Naive thymus-derived CD8-positive, alpha-beta T cell (primary cell): ENCODE results near the gene TNS1. TPM values are rescaled to one million over a fixed set of nuclear protein-coding genes. Genes with fewer than 3 reads are reported as not detected.

Experiments used
- ATAC-seq, 2 donors: fragments of 150-1000 bp; cut with Tn5 transposase in 1 of 2; sonication (Bioruptor Pico), chemical (Tn5 transposase) in 1 of 2; 1 replicate in 1 of 2; 2 replicates in 1 of 2; pipeline ENCODE4 v1.10.0; 2021; ENCODE audit warnings: mild to moderate bottlenecking in 2 of 2, moderate library complexity in 2 of 2
- POLR2A ChIA-PET: fragments of 350-600 bp; sonication (Branson Sonifier 250); formaldehyde crosslinking; loops from one replicate; lab custom pipeline; 2021; ENCODE audit warnings: antibody characterized with exemption; lab: Charles Lee
- DNase-seq, 10 donors: peaks; one replicate each; pipeline versions ENCODE4 v3.0.0 to v3.0.0-alpha.2; 2020 to 2022
- H3K27ac Mint-ChIP-seq, 10 donors: one replicate each; pipeline ENCODE4 v1.8.0; 2020 to 2022; ENCODE audit warnings: mild to moderate bottlenecking in 10 of 10, mixed read lengths in 10 of 10, moderate library complexity in 4 of 10, inconsistent platforms in 1 of 10
- H3K27me3 Mint-ChIP-seq, 5 donors: one replicate each; pipeline ENCODE4 v1.8.0; 2021 to 2022; ENCODE audit warnings: mixed read lengths in 5 of 5
- H3K36me3 Mint-ChIP-seq, 3 donors: one replicate each; pipeline ENCODE4 v1.8.0; 2020 to 2022; ENCODE audit warnings: mixed read lengths in 3 of 3, mild to moderate bottlenecking in 2 of 3, inconsistent platforms in 1 of 3
- H3K4me1 Mint-ChIP-seq, 4 donors: one replicate each; pipeline ENCODE4 v1.8.0; 2021 to 2022; ENCODE audit warnings: mixed read lengths in 4 of 4
- H3K4me3 Mint-ChIP-seq, 10 donors: one replicate each; pipeline ENCODE4 v1.8.0; 2020 to 2022; ENCODE audit warnings: mild to moderate bottlenecking in 10 of 10, mixed read lengths in 10 of 10, moderate library complexity in 6 of 10, inconsistent platforms in 1 of 10
- H3K9me3 Mint-ChIP-seq, 9 donors: one replicate each; pipeline ENCODE4 v1.8.0; 2020 to 2022; ENCODE audit warnings: mixed read lengths in 9 of 9, mild to moderate bottlenecking in 3 of 9, inconsistent platforms in 1 of 9, moderate library complexity in 1 of 9
- polyA plus RNA-seq, 3 donors: library from polyadenylated mRNA; unstranded; fragments of 300-500 nt; fragmentation: Illumina TruSeq; gene quantifications; one replicate each; pipeline ENCODE4 v1.2.3, GENCODE V29; 2021
- total RNA-seq, 8 experiments: library from RNA in 2 of 8; stranded (reverse) in 2 of 8; gene quantifications; one replicate each; pipeline ENCODE4 v1.2.3 and lab custom pipeline; 2021 to 2026

Gene TNS1
- total and polyA plus RNA-seq, 5 experiments from 2014 or later = 0.21 to 0.47 TPM; not detected in 3

DNA sequence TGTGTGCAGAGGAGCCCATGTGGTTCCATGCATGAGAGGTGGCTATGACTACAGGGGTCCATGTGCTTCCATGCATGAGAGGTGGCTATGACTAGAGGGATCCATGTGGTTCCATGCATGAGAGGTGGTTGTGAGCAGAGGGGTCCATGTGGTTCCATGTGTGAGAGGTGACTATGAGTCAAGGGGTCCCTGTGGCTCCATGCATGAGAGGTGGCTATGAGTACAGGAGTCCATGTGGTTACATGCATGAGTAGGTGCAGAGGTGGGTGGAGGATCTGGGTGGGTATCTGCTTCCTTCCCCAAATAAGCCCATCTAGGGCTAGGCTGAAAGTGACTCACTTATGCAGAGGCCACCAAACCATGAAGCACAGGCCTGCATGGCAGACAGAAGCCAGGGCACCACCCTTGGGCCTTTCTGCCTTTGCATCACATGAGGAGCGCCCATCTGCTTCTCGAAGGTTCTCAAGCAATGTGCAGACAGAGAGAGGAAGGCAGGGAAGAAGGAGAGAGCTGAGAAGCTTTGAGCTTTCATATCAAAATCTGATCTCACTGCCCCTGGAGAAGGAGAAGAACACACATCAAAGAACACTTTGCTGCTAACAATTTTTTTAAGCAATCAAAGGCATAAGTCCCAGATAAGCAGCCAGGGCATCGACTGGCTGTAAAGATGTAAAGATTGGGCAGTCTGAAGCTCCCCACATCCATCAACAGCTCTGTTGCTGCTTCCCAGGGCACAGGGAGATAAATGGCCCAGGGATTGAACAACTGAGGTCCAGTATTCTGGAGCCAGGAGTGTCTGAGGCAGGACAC, 137.6 kb downstream of the TNS1 start:
- H3K4me3 Mint-ChIP-seq = no peak overlapping the region

DNA sequence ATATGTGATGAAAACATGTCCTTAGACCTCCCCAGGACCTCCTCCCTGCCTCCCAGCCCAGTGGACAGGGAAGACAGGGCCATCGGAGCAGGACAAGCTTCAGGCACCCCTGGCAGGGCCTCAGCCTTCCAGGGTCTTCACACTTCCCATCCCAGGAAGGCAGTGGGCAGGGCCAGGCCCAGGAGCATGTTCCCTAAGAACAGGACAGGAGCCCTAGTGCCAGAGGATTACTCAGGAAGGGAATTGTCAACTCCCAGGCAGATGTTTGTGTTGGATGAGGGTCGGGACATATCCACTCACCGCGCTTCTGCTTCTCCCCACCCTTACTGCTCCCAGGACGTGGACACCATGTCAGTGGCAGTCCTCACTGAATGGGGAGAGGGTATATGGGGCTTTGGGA, 138.9 kb downstream of the TNS1 start:
- DNase-seq (no peak), ATAC-seq (no peak)
- POLR2A ChIA-PET = no interaction called here
- Mint-ChIP-seq H3K9me3 (no peaks in the 10 kb centered on the region), H3K4me3 (no peak overlapping the region), H3K36me3 (no peaks in the 10 kb centered on the region), H3K27me3 (no peaks in the 10 kb centered on the region), H3K27ac (no peak overlapping the region), H3K4me1 (peaks cover 0 to 26% (median 0%) of the 10 kb centered on the region in 4 donors)

More for the DNA sequence above, 137.6 kb downstream of the TNS1 start:
- Mint-ChIP-seq H3K4me1 (peaks cover 0 to 26% (median 0%) of the 10 kb centered on the region in 4 donors), H3K9me3 (no peaks in the 10 kb centered on the region), H3K27ac (peak overlapping the region in 2 of 10 donors; percentile 37 to 74), H3K36me3 (no peaks in the 10 kb centered on the region), H3K27me3 (no peaks in the 10 kb centered on the region)
- DNase-seq = no peak
- peak in 1 of 2 donors; percentile 30 for ATAC-seq
- POLR2A ChIA-PET = no interaction called here

DNA sequence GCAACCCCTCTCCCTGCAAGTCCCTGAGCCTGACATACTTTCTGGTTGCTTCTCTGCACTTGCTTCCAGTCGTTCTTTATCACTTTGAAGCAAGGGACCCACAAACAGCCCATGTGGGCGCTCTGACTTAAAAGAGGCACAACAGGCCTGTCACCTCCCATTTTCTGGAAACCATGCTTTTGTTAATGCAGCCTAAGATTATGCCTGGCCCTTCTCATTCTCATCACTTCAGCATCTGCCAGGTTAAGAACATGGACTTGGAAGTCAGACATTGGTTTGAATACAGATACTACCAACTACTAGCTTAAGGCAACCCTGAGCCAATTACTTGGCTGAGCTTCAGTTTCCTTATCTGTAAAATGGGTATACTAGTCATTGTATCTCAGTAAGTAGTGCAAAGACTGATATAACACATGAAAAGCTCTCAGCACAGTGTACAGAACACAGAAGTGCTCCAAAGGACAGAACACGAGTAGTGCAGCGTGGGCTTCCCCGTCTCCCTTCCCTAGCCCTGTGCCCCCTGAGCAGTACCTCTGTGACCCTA, 141.4 kb downstream of the TNS1 start:
- peaks cover 0 to 3% (median 0%) of the 10 kb centered on the region in 5 donors for H3K27me3 Mint-ChIP-seq
- no peaks in the 10 kb centered on the region for H3K36me3 Mint-ChIP-seq
- no peak overlapping the region for H3K4me3 Mint-ChIP-seq
- no peak for ATAC-seq
- DNase-seq = no peak
- no peaks in the 10 kb centered on the region for H3K9me3 Mint-ChIP-seq
- POLR2A ChIA-PET = no interaction called here
- peaks cover 0 to 25% (median 0%) of the 10 kb centered on the region in 4 donors for H3K4me1 Mint-ChIP-seq
- no peak overlapping the region for H3K27ac Mint-ChIP-seq

DNA sequence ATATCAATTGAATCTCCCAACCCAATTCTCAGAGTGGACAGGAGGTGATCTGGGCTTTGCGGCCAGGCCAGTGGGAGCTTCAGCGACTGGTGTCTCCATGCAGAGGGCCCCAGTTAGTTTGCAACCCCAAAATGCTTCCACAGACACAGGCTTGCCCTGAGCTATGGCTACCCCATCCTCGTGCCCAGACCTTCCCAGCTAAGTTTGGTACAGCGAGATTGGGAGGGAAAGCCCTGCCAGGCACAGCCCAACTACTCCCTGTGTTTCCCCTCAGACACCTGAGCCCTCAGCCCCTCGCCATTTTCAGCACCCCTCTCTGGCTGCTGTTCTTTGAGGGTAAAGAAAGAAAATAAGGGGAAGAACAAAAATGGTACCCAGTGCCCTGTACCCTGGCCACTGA, 142.9 kb downstream of the TNS1 start:
- Mint-ChIP-seq H3K27me3 (peaks cover 0 to 6% (median 3%) of the 10 kb centered on the region in 5 donors), H3K4me3 (no peak overlapping the region), H3K36me3 (no peaks in the 10 kb centered on the region), H3K4me1 (peaks cover 0 to 11% (median 0%) of the 10 kb centered on the region in 4 donors), H3K9me3 (no peaks in the 10 kb centered on the region), H3K27ac (peak overlapping the region in 1 of 10 donors; percentile 27)
- no peak for DNase-seq
- POLR2A ChIA-PET = no interaction called here
- no peak for ATAC-seq

DNA sequence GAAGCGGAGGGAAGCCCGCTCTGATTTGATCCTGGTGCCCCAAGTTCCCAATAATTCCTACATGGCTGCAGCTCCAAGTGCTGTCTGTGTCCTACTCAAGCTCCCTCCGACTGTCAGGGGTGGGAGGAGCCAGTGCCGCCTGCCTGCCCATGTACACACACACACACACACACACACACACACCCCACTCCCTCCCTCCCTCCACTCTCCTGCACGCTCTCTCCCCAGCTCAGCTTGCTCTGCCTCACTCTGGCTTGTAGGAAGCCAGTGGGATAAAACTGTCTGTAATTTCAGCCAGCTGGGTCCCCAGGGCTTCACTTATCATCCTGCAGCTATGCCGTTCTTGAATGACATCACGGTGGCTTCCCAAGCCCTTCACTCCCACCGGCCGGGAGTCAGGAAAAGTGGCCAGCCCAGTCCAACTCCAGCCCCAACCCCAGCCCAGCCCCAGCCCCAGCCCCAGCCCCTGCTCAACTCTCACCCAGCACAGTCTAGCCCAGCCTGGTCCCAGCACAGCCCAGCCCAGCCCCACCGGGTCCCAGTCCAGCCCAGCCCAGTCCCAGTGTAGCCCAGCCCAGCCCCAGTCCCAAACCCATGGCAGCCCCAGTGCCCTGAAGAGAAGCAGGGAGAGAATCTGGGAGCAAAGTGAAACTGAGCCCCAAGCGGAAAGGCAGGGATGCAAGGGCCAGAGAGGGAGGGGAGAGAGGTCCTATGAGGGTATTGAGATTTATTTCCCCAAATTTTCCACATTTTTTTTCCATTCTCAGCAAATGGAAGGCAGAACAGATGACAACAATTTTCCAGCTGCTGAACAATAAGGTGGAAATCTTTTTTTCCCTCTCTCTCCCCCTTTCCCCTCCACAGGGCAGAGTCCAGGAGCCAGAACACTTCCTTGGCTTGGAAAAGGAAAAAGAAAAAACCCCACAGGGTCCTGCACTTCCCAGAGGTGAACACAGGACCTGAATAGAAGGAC, 144.0 kb downstream of the TNS1 start:
- Mint-ChIP-seq H3K4me1 (peaks cover 0 to 6% (median 0%) of the 10 kb centered on the region in 4 donors), H3K36me3 (no peaks in the 10 kb centered on the region), H3K4me3 (no peak overlapping the region), H3K27ac (no peak overlapping the region), H3K9me3 (no peaks in the 10 kb centered on the region), H3K27me3 (peaks cover 0 to 7% (median 3%) of the 10 kb centered on the region in 5 donors)
- POLR2A ChIA-PET = interaction anchor here (0.7 kb wide), 1 partner anchor 58 kb away, joined by 4 read pairs; no protein-coding TSS in a partner anchor
- DNase-seq = no peak
- ATAC-seq = no peak

DNA sequence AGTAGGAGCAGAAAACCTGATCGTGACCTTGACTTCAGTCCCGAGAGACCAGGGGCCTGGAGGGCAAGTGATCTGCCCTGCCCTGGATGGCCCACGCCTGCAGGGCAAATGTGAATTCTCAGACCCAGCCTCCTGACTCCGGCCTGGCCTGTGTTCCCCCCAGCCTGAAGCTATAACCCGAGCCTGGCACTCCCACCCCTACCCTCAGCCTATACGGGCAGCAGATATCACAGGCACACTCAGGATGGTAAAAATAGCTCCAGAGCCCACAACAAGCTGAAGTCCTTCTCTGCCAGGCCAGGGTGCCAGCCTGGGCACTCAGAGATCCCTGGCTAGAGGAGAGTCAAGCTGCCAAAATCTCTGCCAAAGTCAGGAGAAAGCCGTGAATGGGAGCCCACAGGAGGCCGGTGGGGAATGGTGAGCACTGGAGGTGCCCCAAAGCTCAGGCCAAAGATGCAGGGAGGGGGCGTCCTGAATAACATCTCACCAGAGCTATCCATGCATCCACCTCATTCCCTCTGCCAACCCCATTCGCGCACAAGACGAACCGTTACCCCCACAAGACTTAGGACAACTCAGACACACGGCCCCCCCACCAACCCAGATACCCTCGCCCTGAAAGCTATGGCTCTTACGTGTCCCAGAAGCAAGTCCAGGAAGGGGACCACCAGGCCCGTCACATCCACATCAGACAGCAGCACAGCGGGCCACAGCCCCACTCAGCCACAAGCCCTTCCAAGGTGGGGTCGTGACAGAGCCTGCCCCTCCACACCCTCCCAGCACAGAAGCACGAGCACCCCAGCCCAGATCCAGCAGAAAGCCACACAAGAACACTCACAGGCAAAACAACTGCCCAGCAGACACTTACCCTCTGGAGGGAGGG, 144.9 kb downstream of the TNS1 start:
- H3K4me1 Mint-ChIP-seq = peaks cover 0 to under 1% (median 0%) of the 10 kb centered on the region in 4 donors
- no peaks in the 10 kb centered on the region for H3K36me3 Mint-ChIP-seq
- peaks cover 0 to 7% (median 3%) of the 10 kb centered on the region in 5 donors for H3K27me3 Mint-ChIP-seq
- no peak for DNase-seq
- no peak for ATAC-seq
- no peak overlapping the region for H3K27ac Mint-ChIP-seq
- H3K9me3 Mint-ChIP-seq = no peaks in the 10 kb centered on the region
- POLR2A ChIA-PET = interaction anchor here (0.7 kb wide), 1 partner anchor 59 kb away, joined by 4 read pairs; no protein-coding TSS in a partner anchor
- H3K4me3 Mint-ChIP-seq = no peak overlapping the region

DNA sequence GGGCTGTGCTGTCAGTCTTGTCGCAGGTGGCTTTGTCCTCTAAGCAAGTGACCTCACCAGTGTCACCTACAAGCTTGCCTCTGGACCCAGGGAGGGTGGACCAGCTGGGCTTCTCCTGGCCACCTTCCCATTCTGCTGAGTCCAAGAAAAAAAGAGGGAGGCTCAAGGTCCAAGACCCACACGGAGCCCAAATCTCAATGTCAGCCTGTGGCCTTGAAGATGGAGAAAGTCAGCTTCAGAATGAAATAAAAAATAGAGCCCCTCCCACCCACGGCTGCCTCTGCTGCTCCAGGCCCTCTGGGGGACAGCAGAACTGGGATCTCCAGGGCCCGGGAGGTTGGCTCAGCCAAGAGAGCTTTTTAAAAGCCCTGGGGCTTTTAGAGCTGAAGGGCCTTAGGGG, 145.9 kb downstream of the TNS1 start:
- DNase-seq = no peak
- Mint-ChIP-seq H3K4me1 (no peaks in the 10 kb centered on the region), H3K9me3 (no peaks in the 10 kb centered on the region), H3K27ac (no peak overlapping the region), H3K36me3 (no peaks in the 10 kb centered on the region), H3K4me3 (no peak overlapping the region), H3K27me3 (peaks cover 0 to 7% (median 3%) of the 10 kb centered on the region in 5 donors)
- POLR2A ChIA-PET = no interaction called here
- ATAC-seq = no peak

DNA sequence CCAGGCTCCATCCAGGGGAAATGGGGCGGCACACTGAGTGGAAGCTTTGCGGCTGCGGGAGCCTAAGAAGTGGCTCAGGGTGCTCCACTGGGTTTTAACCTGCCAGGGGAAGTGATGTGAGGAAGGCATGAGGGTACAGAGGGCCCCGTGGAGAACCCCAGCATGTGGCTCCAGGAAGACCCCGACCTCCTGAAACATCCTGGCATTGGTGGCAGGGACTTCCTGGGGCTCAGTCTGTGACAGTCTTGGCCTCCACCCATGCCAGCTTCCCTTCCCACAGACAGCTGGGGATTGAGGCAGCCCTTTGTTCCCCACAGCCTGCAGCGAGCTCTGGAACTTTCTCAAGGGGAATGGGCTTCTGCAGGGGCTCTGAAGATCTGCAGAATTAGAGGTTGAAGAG, 146.6 kb downstream of the TNS1 start:
- H3K4me1 Mint-ChIP-seq = no peaks in the 10 kb centered on the region
- H3K4me3 Mint-ChIP-seq = no peak overlapping the region
- POLR2A ChIA-PET = no interaction called here
- DNase-seq = no peak
- no peaks in the 10 kb centered on the region for H3K36me3 Mint-ChIP-seq
- ATAC-seq = no peak
- H3K9me3 Mint-ChIP-seq = no peaks in the 10 kb centered on the region
- H3K27me3 Mint-ChIP-seq = peaks cover 0 to 7% (median 3%) of the 10 kb centered on the region in 5 donors
- no peak overlapping the region for H3K27ac Mint-ChIP-seq

DNA sequence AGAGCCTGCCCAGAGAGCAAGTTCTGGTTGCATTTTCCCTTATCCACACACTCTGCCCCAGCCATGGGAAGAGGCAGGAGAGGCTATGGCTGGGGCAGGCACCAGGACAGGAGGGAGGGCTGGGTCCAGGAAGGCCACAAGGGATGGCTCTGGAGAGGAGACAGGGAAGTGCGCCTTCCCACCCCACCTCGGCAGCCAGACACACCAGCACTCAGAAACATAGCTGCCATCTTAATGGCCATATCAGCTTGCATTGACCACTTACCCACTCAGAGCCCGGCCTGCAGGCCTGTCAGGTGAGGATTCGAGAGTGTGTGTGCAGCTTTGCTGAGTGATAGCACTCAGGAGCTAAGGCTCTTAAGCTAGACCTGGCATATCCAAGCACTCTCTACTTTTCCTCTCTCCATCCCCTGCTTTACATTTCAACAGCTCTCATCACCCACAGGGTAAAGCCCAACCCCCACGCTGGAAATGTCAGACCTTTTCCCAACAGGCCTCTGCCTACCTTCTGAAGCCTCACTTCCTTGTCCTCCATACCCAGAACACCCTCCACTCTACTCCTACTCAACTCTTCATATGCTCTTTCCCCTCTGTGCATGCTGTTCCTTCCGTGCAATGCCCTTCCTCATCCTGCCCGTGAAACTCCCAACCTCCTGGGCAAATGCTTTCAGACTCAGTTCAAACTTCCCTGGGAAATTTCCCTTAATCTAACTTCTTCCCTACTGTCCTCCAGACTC, 147.9 kb downstream of the TNS1 start:
- ATAC-seq (no peak), DNase-seq (no peak)
- Mint-ChIP-seq H3K27ac (no peak overlapping the region), H3K27me3 (peaks cover 0 to 12% (median 4%) of the 10 kb centered on the region in 5 donors), H3K4me3 (no peak overlapping the region), H3K36me3 (no peaks in the 10 kb centered on the region), H3K4me1 (peaks cover 0 to 3% (median 0%) of the 10 kb centered on the region in 4 donors), H3K9me3 (no peaks in the 10 kb centered on the region)
- POLR2A ChIA-PET = no interaction called here

DNA sequence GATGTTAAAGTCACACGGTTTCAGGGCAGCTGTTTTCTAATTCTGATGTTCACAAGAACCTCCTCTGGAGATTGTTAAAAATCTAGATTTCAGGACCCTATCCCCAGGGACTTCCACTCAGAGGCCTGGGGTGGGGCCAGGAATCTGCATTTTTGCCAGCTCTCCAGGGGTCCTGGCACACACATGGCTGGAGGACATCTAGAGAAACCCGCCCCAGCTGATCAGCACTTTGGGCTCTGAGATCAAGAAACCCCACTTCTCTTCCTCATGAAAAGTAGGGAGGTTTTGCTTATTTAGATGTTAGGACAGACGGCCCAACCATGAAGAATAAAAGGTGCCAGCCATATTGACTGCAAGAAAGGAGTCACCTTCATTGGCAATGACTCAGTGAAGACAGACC, 148.8 kb downstream of the TNS1 start:
- no peak for ATAC-seq
- Mint-ChIP-seq H3K4me1 (peaks cover 0 to 3% (median 0%) of the 10 kb centered on the region in 4 donors), H3K27ac (no peak overlapping the region), H3K9me3 (no peaks in the 10 kb centered on the region), H3K36me3 (no peaks in the 10 kb centered on the region), H3K4me3 (no peak overlapping the region), H3K27me3 (peaks cover 0 to 12% (median 7%) of the 10 kb centered on the region in 5 donors)
- POLR2A ChIA-PET = interaction anchor here (0.6 kb wide), 1 partner anchor 557 kb away, joined by 5 read pairs; no protein-coding TSS in a partner anchor
- no peak for DNase-seq

DNA sequence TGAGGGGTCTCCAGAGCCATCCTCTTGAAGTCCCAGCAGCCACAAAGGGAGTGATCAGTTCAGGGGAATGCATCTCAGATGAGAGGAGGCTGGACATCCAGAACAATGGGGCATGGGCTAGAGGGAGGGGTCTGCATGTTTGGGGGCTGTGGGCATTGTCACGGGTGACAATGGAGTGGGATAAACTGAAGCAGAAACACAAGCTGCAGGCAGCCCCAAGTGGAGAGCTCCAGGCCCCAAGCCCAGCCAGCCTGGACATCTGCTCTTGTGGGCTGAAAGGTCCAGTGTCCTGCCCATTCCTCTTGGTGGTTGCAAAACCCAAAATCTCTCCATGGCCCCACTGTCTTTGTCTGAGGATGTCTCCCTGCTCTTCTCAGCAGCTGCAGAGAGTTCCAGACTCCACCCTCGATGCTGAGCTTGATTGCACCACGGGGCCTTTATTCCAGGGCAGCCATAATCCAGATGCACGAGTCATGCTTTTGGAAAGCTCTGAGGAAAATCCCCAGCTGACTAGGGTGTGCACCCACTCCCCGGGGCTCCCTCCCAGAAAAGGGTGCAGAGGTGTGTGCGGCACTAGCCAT, 149.4 kb downstream of the TNS1 start:
- no peak overlapping the region for H3K4me3 Mint-ChIP-seq
- H3K4me1 Mint-ChIP-seq = peaks cover 0 to 3% (median 0%) of the 10 kb centered on the region in 4 donors
- H3K9me3 Mint-ChIP-seq = no peaks in the 10 kb centered on the region
- POLR2A ChIA-PET = interaction anchor here (0.6 kb wide), 1 partner anchor 557 kb away, joined by 5 read pairs; no protein-coding TSS in a partner anchor
- H3K36me3 Mint-ChIP-seq = no peaks in the 10 kb centered on the region
- H3K27me3 Mint-ChIP-seq = peaks cover 0 to 12% (median 7%) of the 10 kb centered on the region in 5 donors
- no peak for ATAC-seq
- no peak overlapping the region for H3K27ac Mint-ChIP-seq
- DNase-seq = no peak
